HG02970 (cell line): ENCODE measurements around the gene MYO5A.
"Not testable (repeated sequence)": the region's sequence is repeated elsewhere in the genome, so short reads cannot be mapped to it uniquely, and the experiment has no call there.

Experiments used
- ATAC-seq: cut with Tn5 transposase; IDR thresholded peaks from one replicate; pipeline ENCODE4 v1.9.1; 2021; ENCODE audit warnings: mild to moderate bottlenecking, moderate library complexity, moderate number of reproducible peaks; ENCODE audit not compliant: unreplicated experiment, low FRiP score

The MYO5A gene

GRCh38 chr15:52424856-52425431 lies 103.7 kb downstream of the MYO5A start:
- no peak for ATAC-seq

- no peak for ATAC-seq
These were observed 104.8 kb downstream of the MYO5A start for GRCh38 chr15:52423852-52424251.

GRCh38 chr15:52422001-52422400 lies 106.7 kb downstream of the MYO5A start:
- no peak for ATAC-seq

GRCh38 chr15:52421029-52421428 lies 107.7 kb downstream of the MYO5A start:
- ATAC-seq, result no peak

GRCh38 chr15:52419494-52419893 lies 109.2 kb downstream of the MYO5A start:
- ATAC-seq, result no peak

GRCh38 chr15:52417957-52418356 lies 110.7 kb downstream of the MYO5A start:
- ATAC-seq, result no peak

GRCh38 chr15:52417521-52417920 lies 111.2 kb downstream of the MYO5A start:
- no peak for ATAC-seq

GRCh38 chr15:52416566-52416965 lies 112.1 kb downstream of the MYO5A start:
- ATAC-seq, result not testable (repeated sequence)

- no peak for ATAC-seq
These were observed 113.1 kb downstream of the MYO5A start for GRCh38 chr15:52415628-52416027.

GRCh38 chr15:52414936-52415335 lies 113.7 kb downstream of the MYO5A start:
- no peak for ATAC-seq

GRCh38 chr15:52408823-52409222 lies 119.9 kb downstream of the MYO5A start:
- ATAC-seq, result no peak

GRCh38 chr15:52407374-52407773 lies 121.3 kb downstream of the MYO5A start:
- ATAC-seq, result no peak

- no peak for ATAC-seq
These were observed 122.1 kb downstream of the MYO5A start for GRCh38 chr15:52406601-52407000.

GRCh38 chr15:52405856-52406255 lies 122.8 kb downstream of the MYO5A start:
- no peak for ATAC-seq

GRCh38 chr15:52397118-52397517 lies 131.6 kb downstream of the MYO5A start:
- no peak for ATAC-seq

- ATAC-seq, result no peak
These were observed 134.6 kb downstream of the MYO5A start for GRCh38 chr15:52394118-52394517.

GRCh38 chr15:52392008-52392687 lies 136.5 kb downstream of the MYO5A start:
- no peak for ATAC-seq

- ATAC-seq, result no peak
These were observed 137.6 kb downstream of the MYO5A start for GRCh38 chr15:52391069-52391468.

- no peak for ATAC-seq
These were observed 143.0 kb downstream of the MYO5A start for GRCh38 chr15:52385670-52386069.

GRCh38 chr15:52383100-52383588 lies 145.5 kb downstream of the MYO5A start:
- ATAC-seq, result no peak

GRCh38 chr15:52382647-52383046 lies 146.0 kb downstream of the MYO5A start:
- ATAC-seq, result no peak

- peak; percentile 52 for ATAC-seq
These were observed 149.1 kb downstream of the MYO5A start for GRCh38 chr15:52379395-52380106.
